Neural cell (in vitro differentiated cells): Measurements from ENCODE around the gene TOMM20. TPM values are rescaled to one million over a fixed set of nuclear protein-coding genes. Genes with fewer than 3 reads are reported as not detected.

Experiments
- H2AFZ ChIP-seq: fragments of 200-600, 300-800 bp; sonication (generic), shearing (Covaris generic); 2 replicates; pipeline ENCODE4 v1.6.0; 2014; ENCODE audit warnings: low read depth, mild to moderate bottlenecking, antibody characterized with exemption, low read length, moderate library complexity
- H3F3A ChIP-seq: fragments of 200-600 bp; shearing (Covaris generic); 2 replicates; pipeline ENCODE4 v1.6.1; 2016; ENCODE audit warnings: mild to moderate bottlenecking, moderate library complexity, mixed read lengths, antibody characterized with exemption, low read length; ENCODE audit not compliant: insufficient read depth, poor library complexity, severe bottlenecking
- H3K27ac ChIP-seq: fragments of 200-600, 300-800 bp; sonication (generic), shearing (Covaris generic); 2 replicates; pipeline ENCODE4 v1.5.1; 2014; ENCODE audit warnings: mild to moderate bottlenecking, low read length, moderate library complexity
- H3K27me3 ChIP-seq: fragments of 300-800, 200-600 bp; sonication (generic), shearing (Covaris generic); 2 replicates; pipeline ENCODE4 v1.6.0; 2014; ENCODE audit warnings: mild to moderate bottlenecking, low read depth, low read length, moderate library complexity; ENCODE audit not compliant: insufficient read depth
- H3K36me3 ChIP-seq: fragments of 300-800, 200-600 bp; sonication (generic), shearing (Covaris generic); 2 replicates; pipeline ENCODE4 v1.5.1; 2014; ENCODE audit warnings: mild to moderate bottlenecking, antibody characterized with exemption, low read length, moderate library complexity; ENCODE audit not compliant: insufficient read depth
- H3K4me2 ChIP-seq: fragments of 300-800, 200-600 bp; sonication (generic), shearing (Covaris generic); 2 replicates; pipeline ENCODE4 v1.6.0; 2014; ENCODE audit warnings: mild to moderate bottlenecking, low read length
- H3K4me3 ChIP-seq: fragments of 300-800, 200-600 bp; sonication (generic), shearing (Covaris generic); 2 replicates; pipeline ENCODE4 v1.5.1; 2014; ENCODE audit warnings: mild to moderate bottlenecking, low read length, moderate library complexity
- H3K79me2 ChIP-seq: fragments of 200-600 bp; shearing (Covaris generic); replicated peaks from 2 replicates; pipeline ENCODE4 v1.6.0; 2014; ENCODE audit warnings: mild to moderate bottlenecking, low read length, moderate library complexity; ENCODE audit not compliant: insufficient read depth
- H3K9ac ChIP-seq: fragments of 300-800, 200-600 bp; sonication (generic), shearing (Covaris generic); 2 replicates; pipeline ENCODE4 v1.6.1; 2016; ENCODE audit warnings: mild to moderate bottlenecking, low read length, mixed read lengths
- H3K9me2 ChIP-seq: fragments of 200-600 bp; shearing (Covaris generic); 2 replicates; pipeline ENCODE4 v1.6.1; 2016; ENCODE audit warnings: mild to moderate bottlenecking, low read length, mixed read lengths; ENCODE audit not compliant: insufficient read depth
- H3K9me3 ChIP-seq: fragments of 200-600, 300-800 bp; sonication (generic), shearing (Covaris generic); 2 replicates; pipeline ENCODE4 v1.6.1; 2016; ENCODE audit warnings: mild to moderate bottlenecking, mixed run types, low read length, moderate library complexity, mixed read lengths
- H4K20me1 ChIP-seq: fragments of 200-600 bp; shearing (Covaris generic); 2 replicates; pipeline ENCODE4 v1.6.1; 2016; ENCODE audit warnings: mild to moderate bottlenecking, mixed run types; ENCODE audit not compliant: insufficient read depth
- CTCF ChIP-seq: fragments of 450-650 bp; IDR thresholded peaks from 2 replicates; pipeline ENCODE4 v1.5.1; 2014; ENCODE audit warnings: antibody characterized with exemption, mild to moderate bottlenecking, moderate library complexity; ENCODE audit not compliant: poor library complexity, severe bottlenecking
- EP300 ChIP-seq: fragments of 450-650 bp; conservative IDR thresholded peaks from 2 replicates; pipeline ENCODE4 v1.6.1; 2014; ENCODE audit warnings: antibody characterized with exemption, mild to moderate bottlenecking, moderate library complexity; ENCODE audit not compliant: poor library complexity, severe bottlenecking
- EZH2 ChIP-seq: fragments of 200-600, 300-800 bp; shearing (Covaris generic), sonication (generic); IDR thresholded peaks from 2 replicates; pipeline ENCODE4 v1.6.1; 2014; ENCODE audit warnings: antibody characterized with exemption, low read length, borderline replicate concordance, mild to moderate bottlenecking; ENCODE audit not compliant: insufficient read depth, poor library complexity, severe bottlenecking
- MXI1 ChIP-seq: fragments of 450-650 bp; conservative IDR thresholded peaks from 2 replicates; pipeline ENCODE4 v1.6.1; 2014; ENCODE audit warnings: antibody characterized with exemption, mild to moderate bottlenecking; ENCODE audit not compliant: poor library complexity, severe bottlenecking
- POLR2AphosphoS5 ChIP-seq: IDR thresholded peaks from 2 replicates; pipeline ENCODE4 v1.6.1; 2012
- RAD21 ChIP-seq: fragments of 450-650 bp; conservative IDR thresholded peaks from 2 replicates; pipeline ENCODE4 v1.6.1; 2014; ENCODE audit warnings: antibody characterized with exemption, mild to moderate bottlenecking, moderate library complexity
- REST ChIP-seq: IDR thresholded peaks from 2 replicates; pipeline ENCODE4 v1.6.1; 2012; ENCODE audit warnings: borderline replicate concordance
- SMC3 ChIP-seq: fragments of 450-650 bp; conservative IDR thresholded peaks from 2 replicates; pipeline ENCODE4 v1.6.1; 2014; ENCODE audit warnings: antibody characterized with exemption, mild to moderate bottlenecking, moderate library complexity; ENCODE audit not compliant: poor library complexity
- TAF1 ChIP-seq: IDR thresholded peaks from 2 replicates; pipeline ENCODE4 v1.6.1; 2012; ENCODE audit warnings: low read depth
- polyA minus RNA-seq: library from RNA; depleted of rRNA, polyadenylated mRNA; stranded (reverse); fragments of >200 nt; gene quantifications from 2 replicates; pipeline ENCODE4 v1.2.3, GENCODE V29; 2014
- polyA plus RNA-seq: library from polyadenylated mRNA; depleted of rRNA; stranded (reverse); fragments of >200 nt; gene quantifications from 2 replicates; pipeline ENCODE4 v1.2.3, GENCODE V29; 2014

TOMM20 gene
- 170 and 175 TPM in 2 replicates for polyA plus RNA-seq
- polyA minus RNA-seq = 176 and 197 TPM in 2 replicates

- H3K27me3 ChIP-seq = no peaks in the 10 kb centered on the region
- no peaks in the 10 kb centered on the region for H3K9me3 ChIP-seq
- no peaks in the 10 kb centered on the region for H4K20me1 ChIP-seq
- peak within 1 kb of the TSS; percentile 97 for H3K27ac ChIP-seq
- no peaks in the 10 kb centered on the region for H3K9me2 ChIP-seq
- H3K9ac ChIP-seq = peak within 1 kb of the TSS; percentile 89
- H3K36me3 ChIP-seq = no peaks in the 10 kb centered on the region
- peak; percentile 44 for TF ChIP-seq SMC3
- peak; percentile 65 for TF ChIP-seq CTCF
- TF ChIP-seq TAF1 = peak; percentile 89
- TF ChIP-seq EP300 = peak; percentile 83
- no peak for TF ChIP-seq EZH2
- TF ChIP-seq REST = peak; percentile 71
- peak; percentile 93 for TF ChIP-seq MXI1
- peak; percentile 96 for TF ChIP-seq POLR2AphosphoS5
- TF ChIP-seq RAD21 = no peak
- peak within 1 kb of the TSS; percentile 99 for H3K4me2 ChIP-seq
- H2AFZ ChIP-seq = peak within 1 kb of the TSS; percentile 96
- H3F3A ChIP-seq = no peaks in the 10 kb centered on the region
- peaks cover 48% of the 10 kb centered on the region for H3K79me2 ChIP-seq
- peak within 1 kb of the TSS; percentile 69 for H3K4me3 ChIP-seq
These were observed at the start of gene TOMM20 for GRCh38 chr1:235128456-235129328. TOMM20 (minus strand) TSS chr1:235128837; CDS start chr1:235128715, 122 bp downstream.

- peaks cover 5% of the 10 kb centered on the region for H3K36me3 ChIP-seq
- no peak overlapping the region for H3K4me2 ChIP-seq
- TF ChIP-seq EZH2 = no peak
- no peak for TF ChIP-seq CTCF
- no peak for TF ChIP-seq POLR2AphosphoS5
- TF ChIP-seq MXI1 = no peak
- H3F3A ChIP-seq = no peaks in the 10 kb centered on the region
- no peak overlapping the region for H3K4me3 ChIP-seq
- no peak overlapping the region for H3K9ac ChIP-seq
- H3K27me3 ChIP-seq = no peaks in the 10 kb centered on the region
- H3K9me2 ChIP-seq = no peaks in the 10 kb centered on the region
- H3K27ac ChIP-seq = no peak overlapping the region
- H2AFZ ChIP-seq = no peak overlapping the region
- H3K9me3 ChIP-seq = no peaks in the 10 kb centered on the region
- H4K20me1 ChIP-seq = no peaks in the 10 kb centered on the region
- H3K79me2 ChIP-seq = peaks cover 14% of the 10 kb centered on the region
These were observed 47.8 kb upstream of the TOMM20 start for GRCh38 chr1:235176486-235176885.
